ENCODE results near the gene CWF19L1.
"Not testable (repeated sequence)": the region's sequence is repeated elsewhere in the genome, so short reads cannot be mapped to it uniquely, and the experiment has no call there.

The CWF19L1 gene

DNA sequence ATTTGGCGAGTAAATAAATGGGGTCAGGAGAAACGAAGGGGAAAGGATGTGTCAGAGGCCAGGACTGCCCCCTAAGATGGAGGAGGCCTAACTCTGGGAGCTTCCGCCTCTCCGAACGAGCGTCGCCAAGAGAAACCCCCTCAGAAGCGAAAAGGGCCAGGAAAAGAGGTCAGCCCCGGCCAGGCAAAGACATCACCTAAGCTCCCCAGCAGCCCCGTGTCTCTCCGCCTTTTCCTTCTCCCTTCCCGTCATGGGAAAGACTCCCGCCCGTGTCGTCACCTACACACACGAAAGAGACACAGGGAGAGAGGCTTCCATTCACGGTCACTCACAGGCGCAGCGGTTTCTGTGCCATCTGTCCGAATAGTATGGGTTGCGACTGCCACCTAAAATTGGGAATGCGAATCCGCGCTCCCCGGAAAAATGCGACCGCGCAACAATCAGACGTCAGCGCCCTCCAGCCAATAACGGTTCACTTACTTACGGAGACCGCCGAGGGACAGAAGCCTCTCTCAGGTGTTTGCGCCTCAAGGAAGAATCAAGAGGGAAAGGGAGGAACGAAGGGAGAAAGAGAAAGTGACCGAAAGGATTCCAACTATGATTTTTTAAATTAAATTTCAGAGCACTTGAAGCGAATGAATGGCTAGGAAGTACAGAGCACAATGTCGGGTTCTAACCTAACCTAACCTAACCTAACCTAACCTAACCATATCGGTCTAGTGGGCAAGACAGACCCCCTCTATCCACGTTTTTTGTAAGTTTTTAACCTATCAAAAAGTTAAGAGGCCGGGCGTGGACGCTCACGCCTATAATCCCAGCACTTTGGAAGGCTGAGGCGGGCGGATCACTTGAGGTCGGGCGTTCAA is at the start of gene CWF19L1:
TSS of gene CWF19L1 (minus strand) at position 400 of the 866 bp plus-strand sequence. CDS start at position 355, 45 bp downstream.
- H3K27ac ChIP-seq = peak within 1 kb of the TSS; percentile 76
- no peak for TF ChIP-seq ZFX (IDR thresholded peaks at IDR 0.05)
- TF ChIP-seq, protein P1, sequence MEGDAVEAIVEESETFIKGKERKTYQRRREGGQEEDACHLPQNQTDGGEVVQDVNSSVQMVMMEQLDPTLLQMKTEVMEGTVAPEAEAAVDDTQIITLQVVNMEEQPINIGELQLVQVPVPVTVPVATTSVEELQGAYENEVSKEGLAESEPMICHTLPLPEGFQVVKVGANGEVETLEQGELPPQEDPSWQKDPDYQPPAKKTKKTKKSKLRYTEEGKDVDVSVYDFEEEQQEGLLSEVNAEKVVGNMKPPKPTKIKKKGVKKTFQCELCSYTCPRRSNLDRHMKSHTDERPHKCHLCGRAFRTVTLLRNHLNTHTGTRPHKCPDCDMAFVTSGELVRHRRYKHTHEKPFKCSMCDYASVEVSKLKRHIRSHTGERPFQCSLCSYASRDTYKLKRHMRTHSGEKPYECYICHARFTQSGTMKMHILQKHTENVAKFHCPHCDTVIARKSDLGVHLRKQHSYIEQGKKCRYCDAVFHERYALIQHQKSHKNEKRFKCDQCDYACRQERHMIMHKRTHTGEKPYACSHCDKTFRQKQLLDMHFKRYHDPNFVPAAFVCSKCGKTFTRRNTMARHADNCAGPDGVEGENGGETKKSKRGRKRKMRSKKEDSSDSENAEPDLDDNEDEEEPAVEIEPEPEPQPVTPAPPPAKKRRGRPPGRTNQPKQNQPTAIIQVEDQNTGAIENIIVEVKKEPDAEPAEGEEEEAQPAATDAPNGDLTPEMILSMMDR (conservative IDR thresholded peaks at IDR 0.05) = no peak

DNA sequence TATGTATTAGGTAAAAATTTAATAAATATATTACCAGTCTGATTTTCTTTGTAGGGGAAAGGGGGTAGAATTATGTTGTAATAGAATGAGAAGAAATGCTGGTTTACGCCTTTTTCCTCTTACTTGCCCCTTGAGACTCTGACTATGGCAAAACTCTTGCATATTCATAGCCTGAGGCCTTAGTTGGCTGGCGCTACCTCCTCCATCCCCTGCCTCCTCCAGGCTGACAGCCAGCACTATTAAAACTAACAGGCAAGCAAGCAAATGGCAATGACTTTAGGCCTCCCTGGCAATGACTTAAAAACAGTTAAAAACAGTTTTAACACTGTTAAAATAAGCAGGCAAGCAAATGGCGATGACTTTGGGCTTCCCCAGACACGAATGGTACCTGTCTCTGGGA is 48.2 kb upstream of the CWF19L1 start:
- TF ChIP-seq, protein P1 (conservative IDR thresholded peaks at IDR 0.05) = no peak
- TF ChIP-seq ZFX (IDR thresholded peaks at IDR 0.05) = no peak
- no peak overlapping the region for H3K27ac ChIP-seq

DNA sequence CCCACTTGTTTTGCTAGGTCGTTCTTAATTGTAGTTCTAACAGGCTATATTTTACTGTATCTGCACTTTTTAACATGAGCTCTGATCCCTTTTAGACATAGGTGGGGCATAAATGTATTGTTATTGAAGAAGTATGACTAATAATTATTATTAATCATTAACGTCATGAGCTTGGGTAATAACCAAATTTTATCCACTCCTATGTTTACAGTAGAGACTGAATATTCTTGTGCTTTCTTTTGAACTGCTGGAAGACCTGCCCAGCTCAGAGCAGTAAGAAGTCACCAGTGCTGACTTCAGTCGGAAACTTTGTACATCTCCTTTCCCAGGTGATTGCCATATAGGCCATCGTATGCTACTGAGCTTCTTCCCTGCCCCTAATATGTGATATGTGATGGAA is 43.9 kb upstream of the CWF19L1 start:
- TF ChIP-seq ZFX (IDR thresholded peaks at IDR 0.05) = no peak
- TF ChIP-seq, protein P1 (conservative IDR thresholded peaks at IDR 0.05) = no peak
- H3K27ac ChIP-seq = no peak overlapping the region

DNA sequence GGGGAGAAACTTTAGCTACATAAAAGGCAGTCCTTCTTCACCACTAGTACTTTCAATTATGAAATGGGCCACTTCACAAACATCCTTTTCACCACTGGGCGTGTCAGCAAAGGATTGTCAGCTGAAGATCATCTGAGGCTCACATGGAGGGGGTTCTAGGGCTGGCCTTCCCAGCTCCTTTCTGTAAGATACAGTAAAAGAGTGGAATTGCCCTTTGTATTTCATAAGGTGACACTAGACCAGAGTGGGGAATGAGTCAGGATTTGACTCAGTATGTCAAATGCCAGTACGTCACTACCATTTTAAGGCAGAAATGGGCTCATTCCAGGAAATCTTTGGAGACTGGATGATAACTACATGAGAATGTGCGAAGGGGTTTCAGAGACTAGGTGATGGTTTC is 40.2 kb upstream of the CWF19L1 start:
- no peak overlapping the region for H3K27ac ChIP-seq
- TF ChIP-seq ZFX (IDR thresholded peaks at IDR 0.05) = no peak
- TF ChIP-seq, protein P1 (conservative IDR thresholded peaks at IDR 0.05) = no peak

DNA sequence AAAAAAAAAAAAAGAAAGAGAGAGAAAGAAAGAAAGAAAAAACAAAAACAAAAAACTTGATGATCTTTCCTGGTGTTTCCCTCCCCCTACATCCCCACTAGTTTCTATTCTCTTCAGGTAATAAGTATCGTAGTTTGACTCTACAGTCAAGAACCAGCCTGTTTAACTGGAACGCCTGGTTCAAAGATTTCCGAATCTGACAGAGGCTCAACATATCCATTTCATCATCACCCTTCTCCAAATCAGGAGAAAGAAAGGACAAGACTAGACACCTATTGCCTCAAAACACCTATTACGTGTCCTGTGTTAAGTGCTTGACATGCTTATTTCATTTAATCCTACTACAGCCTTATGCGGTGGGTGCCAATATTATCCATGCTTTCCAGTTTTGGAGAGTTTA is 39.4 kb upstream of the CWF19L1 start:
- TF ChIP-seq, protein P1 (conservative IDR thresholded peaks at IDR 0.05) = no peak
- no peak for TF ChIP-seq ZFX (IDR thresholded peaks at IDR 0.05)

DNA sequence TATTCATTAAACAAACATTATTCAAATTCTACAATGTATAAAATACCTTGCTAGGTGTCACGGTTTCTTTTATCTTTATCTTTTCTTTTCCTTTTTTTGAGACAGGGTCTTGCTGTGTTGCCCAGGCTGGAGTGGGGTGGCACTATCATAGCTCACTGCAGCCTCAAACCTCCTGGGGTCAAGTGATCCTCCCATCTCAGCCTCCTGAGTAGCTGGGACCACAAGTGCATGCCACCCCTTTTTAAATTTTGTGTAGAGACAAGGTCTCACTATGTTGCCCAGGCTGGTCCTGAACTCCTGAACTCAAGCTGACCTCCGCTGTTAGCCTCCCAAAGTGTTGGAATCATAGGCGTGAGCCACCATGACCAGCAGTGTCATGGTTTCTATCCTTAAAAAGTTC is 37.0 kb upstream of the CWF19L1 start:
- no peak for TF ChIP-seq ZFX (IDR thresholded peaks at IDR 0.05)
- TF ChIP-seq, protein P1 (conservative IDR thresholded peaks at IDR 0.05) = no peak
- H3K27ac ChIP-seq = no peak overlapping the region

More for the DNA sequence above, 39.4 kb upstream of the CWF19L1 start:
- H3K27ac ChIP-seq = no peak overlapping the region

DNA sequence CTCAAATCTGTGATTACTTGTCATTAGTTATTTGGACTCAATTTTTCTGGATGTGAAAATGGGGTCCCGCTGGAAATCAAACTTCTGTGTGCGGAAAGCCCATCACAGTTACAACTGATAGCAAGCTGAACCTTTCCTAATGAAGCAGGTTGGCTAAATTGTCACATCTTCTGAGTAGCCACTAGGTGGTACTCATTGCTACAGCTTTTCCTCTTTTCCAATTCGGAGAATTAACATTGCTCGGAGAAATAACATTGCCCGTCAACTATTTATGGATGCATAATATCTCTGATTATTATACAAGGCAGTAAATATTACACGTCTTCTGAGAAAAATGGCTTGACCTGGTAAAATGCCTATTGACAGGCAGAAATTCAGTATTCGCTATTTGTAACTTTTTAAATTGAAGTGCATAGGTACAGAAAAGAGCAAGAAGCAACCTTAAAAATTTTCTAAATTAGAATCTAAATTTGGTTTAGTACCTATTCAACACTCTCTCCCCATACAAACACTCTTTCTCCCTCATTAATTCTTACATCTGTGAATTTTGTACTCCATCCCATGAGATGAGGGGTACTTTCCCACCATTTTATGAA is 36.4 kb upstream of the CWF19L1 start:
- TF ChIP-seq, protein P1 (conservative IDR thresholded peaks at IDR 0.05) = peak; percentile 65
- TF ChIP-seq ZFX (IDR thresholded peaks at IDR 0.05) = no peak
- no peak overlapping the region for H3K27ac ChIP-seq

DNA sequence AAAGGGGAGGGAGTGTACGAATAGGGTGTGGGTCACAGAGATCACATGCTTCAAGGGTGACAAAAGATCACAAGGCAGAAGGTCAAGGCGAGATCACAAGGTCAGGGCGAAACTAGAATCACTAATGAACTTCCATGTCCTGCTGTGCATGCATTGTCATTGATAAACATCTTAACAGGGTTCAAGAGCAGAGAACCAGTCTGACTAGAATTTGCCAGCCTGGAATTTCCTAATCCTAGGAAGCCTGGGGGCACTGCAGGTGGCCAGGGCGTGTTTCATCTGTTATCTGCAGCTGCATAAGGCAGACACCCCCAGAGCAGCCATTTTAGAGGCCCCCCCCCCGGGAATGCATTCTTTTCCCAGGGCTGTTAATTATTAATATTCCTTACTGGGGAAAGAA is 33.7 kb upstream of the CWF19L1 start:
- not testable (repeated sequence) for H3K27ac ChIP-seq
